Testis (tissue), 2 donors: ENCODE measurements around the gene UBAP1.
"Not testable (repeated sequence)": the region's sequence is repeated elsewhere in the genome, so short reads cannot be mapped to it uniquely, and the experiment has no call there.

Experiments
- CTCF ChIP-seq, 3 experiments: fragments of 450-650 bp in 2 of 3; fragments of 200-600 bp in 1 of 3; sonication (generic) in 1 of 3; IDR thresholded peaks; one replicate each; pipeline ENCODE4 v1.5.1; 2016 to 2019; ENCODE audit warnings: antibody characterized with exemption in 3 of 3, mild to moderate bottlenecking in 2 of 3, moderate library complexity in 1 of 3
- POLR2A ChIP-seq: fragments of 450-650 bp; IDR thresholded peaks from one replicate; pipeline ENCODE4 v1.6.1; 2017; ENCODE audit warnings: antibody characterized with exemption, mild to moderate bottlenecking, moderate library complexity

GRCh38 chr9:34197286-34197685, 18.4 kb downstream of the UBAP1 start:
- TF ChIP-seq CTCF (IDR thresholded peaks at IDR 0.05); POLR2A: not testable (repeated sequence)
